Stimulated activated CD8-positive, alpha-beta memory T cell treated with anti-CD3 and anti-CD28 coated beads, Interleukin-15, amount 100 ng/mL, for 4 hours (primary cell): ENCODE data around the gene VGLL2.
"Not testable (repeated sequence)": the region's sequence is repeated elsewhere in the genome, so short reads cannot be mapped to it uniquely, and the experiment has no call there.

Experiments used
- DNase-seq, 2 donors: peaks; one replicate each; pipeline ENCODE4 v3.0.0-alpha.2; 2020; ENCODE audit warnings: low read depth in 2 of 2

The VGLL2 gene, protein sequence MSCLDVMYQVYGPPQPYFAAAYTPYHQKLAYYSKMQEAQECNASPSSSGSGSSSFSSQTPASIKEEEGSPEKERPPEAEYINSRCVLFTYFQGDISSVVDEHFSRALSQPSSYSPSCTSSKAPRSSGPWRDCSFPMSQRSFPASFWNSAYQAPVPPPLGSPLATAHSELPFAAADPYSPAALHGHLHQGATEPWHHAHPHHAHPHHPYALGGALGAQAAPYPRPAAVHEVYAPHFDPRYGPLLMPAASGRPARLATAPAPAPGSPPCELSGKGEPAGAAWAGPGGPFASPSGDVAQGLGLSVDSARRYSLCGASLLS

DNA sequence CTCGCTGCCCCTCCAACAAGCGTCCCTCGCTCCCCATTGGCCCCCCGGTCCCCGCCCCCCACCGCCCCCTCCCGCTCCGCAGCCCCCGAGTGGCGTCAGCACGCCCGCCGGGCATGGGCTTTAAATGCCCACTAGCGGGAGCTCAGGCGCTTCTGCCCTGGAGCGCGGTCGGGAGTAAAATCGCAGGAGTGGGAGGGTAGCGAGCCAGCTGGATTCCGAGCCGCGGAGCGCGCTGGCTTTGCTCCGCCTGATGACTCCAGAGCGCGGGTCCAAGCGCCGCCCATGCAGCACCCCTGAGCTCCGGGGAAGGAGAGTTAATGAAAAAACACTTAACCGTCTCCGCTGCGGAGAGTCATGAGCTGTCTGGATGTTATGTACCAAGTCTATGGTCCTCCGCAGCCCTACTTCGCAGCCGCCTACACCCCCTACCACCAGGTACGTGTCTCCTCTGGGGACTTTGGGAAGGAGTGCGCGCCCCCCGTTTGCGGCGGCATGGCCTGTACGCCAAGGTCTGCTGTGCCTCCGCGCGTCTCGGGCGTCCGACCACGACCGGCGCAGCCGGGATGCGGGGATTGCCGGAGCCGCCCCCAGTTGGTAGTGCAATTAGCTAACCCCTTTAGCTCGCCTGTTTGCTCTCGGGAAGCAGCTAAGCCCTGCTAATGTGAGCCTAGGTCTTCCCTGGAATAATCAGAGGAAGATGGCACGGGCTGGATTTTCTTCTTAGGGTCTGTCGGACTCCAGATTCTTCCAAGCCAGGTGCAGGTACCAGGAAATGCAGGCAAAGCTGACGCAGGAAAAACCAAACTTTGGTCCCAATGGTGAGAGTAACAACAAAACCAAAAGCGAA is at the start of gene VGLL2:
VGLL2 (plus strand) TSS at position 149 of the 847 bp plus-strand sequence; CDS start at position 355, 206 bp downstream.
- DNase-seq = no peak

DNA sequence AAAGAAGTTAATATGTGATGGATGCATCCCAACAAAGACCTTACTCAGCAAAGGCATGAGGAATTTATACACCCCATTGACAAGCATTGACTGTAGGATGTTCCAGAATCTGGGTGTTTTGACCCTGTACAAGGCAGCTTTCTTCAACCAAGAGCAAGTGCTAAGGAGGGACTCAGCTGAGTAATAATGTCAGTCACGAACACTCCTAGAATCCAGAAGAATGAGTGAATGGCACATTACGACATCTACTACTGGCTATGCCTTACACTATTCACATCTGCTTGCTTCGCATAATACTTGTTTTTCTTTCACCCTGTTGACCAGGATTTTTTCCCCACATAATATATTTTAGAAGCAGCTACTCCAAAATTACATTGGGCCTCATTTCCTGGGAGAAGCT is 42.5 kb upstream of the VGLL2 start:
- DNase-seq = no peak

DNA sequence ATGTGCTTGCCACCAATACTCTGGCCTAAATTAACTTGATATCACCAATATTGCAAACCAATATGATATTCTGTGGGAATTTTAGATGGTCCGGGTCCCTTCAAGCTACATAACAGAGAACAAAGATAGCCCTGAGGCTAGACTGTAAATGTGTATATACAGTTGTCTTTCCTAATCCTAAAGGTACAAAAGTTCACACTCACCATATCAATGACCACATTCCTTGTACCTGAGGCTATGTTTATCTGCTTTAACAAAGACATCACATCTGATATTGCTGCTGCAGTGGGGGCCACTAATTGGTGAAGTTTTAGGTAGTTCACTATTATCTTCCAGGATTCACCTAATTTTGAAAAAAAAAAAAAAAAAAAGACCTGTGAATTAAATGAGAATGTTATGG is 38.6 kb upstream of the VGLL2 start:
- no peak for DNase-seq

DNA sequence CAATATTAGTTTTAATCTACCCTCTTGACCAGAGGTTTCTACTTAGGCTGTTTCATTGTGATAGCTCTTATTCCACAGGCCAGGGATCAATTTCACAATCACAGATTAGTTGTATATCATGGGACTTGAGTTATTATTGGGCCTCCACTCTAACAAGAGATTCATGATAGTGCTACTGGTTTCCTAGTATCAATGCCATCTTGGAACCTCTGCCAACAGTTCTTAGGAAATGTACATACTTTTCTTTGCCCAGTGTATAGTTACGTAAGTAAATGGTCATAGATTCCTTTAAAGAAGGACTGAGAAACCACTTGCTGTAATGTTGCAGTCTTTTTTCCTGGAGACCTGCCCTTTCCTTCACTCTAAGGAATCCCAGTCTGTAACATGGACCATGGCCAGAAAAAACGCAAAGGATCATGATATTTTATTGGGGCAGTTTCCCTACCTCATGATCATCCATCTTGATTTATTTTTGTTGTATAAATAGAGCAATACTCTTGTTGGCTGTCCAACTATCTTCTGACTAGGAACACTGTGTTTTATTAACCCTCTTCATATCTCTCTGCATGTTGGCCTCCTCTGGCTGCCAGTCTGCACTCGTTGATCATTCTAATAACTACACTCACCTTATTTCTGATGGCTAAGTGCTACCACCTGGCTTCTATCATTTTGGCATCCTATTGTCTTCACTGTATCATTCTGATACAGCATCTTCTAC is 38.0 kb upstream of the VGLL2 start:
- no peak for DNase-seq

DNA sequence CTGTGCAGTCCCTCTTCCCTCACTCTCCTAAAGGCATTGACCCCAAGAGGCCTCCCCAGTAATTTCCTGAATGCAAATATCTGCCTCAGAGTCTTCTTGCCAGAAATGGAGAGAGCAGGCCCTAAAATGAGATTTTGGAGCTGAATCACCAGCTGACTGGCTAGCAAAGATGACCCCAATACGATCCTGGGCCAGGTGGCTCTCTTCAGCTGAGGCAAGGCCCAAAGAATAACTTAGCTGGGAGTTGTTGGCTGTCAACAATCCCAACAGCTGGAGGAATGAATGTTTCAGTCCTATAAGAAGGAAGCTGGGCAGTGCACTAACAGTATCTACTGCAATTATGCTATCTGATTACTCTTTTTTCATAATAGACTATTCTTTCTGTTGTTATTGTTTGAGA is 37.2 kb upstream of the VGLL2 start:
- no peak for DNase-seq

DNA sequence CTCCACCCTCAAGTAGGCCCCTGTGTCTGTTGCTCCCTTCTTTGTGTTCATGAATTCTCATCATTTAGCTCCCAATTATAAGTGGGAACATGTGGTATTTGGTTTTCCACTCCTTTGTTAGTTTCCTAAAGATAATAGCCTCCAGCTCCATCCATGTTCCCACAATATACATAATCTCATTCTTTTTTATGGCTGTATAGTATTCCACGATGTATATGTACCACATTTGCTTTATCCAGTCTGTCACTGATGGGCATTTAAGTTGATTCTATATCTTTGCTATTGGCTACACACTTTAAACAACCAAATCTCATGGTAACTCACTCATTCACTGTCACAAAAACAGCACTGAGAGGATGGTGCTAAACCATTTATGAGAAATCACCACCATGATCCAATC is 35.5 kb upstream of the VGLL2 start:
- DNase-seq = no peak

DNA sequence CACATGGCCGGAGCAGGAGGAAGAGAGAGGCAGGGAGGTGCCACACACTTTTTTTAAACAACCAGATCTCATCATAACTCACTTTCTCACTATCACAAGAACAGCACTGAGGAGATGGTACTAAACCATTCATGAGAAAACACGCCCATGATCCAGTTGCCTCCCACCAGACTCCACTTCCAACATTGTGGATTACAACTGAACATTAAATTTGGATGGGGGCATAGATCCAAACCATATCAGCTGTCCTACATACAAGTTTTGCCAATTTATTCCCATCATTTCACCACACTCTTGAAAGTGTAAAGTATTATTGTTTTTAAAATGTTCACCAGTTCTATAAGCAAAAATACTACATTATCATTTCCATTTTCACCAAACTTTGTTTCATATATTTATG is 33.9 kb upstream of the VGLL2 start:
- no peak for DNase-seq

DNA sequence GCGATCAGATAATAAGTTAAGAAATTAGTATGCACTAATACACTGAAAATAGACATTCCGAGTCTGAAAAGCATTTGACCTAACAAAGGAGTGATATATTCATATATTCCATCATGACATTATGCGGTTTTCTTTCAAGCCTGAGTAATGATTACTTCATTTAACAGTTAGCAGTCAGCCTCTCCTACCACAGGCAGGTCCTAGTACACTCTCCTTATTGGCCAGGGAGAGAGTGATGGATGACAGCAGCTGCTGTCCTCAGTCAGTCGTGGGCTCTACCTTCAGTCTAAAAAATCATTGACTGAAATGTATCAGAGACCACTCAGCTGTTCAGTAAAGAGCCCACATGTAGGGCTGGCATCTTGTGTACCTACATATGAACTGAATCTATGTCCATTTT is 33.2 kb upstream of the VGLL2 start:
- DNase-seq = no peak

DNA sequence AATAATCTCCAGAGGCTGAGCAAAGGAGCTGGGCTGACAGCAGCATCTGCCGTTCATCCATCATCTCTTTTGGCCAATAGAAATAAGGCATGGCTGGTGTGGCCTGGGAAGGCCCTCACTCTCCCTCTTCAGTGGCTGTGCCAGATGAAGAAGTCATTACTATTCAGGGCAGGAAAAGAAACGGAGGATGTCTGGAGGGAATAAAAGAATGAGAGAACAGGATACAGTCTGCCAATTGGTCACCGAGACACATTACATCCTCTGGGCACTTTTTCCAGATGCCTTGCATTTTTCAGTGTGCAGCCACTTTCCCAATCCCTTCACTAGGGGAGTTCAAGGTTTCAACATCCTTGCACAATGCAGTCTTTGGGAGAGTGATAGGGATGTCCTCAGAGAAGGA is 32.2 kb upstream of the VGLL2 start:
- no peak for DNase-seq

DNA sequence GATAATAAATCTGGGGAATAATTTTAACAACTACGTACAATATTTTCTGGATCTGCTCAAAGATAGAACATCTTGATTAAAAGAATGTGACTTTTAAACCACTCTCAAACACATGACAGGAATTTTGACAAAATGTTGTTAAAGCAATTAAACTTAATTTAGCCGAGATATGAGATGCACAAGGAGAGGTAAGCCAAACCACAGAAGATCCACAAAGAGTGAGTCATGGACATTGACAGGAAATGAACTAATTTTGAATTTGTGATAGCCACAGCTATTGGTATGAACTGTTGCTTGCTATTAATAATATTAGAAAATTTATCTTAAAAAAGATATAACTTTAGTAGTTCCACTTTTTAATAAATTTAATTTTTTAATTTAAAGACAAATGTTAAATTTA is 27.8 kb upstream of the VGLL2 start:
- DNase-seq = no peak

DNA sequence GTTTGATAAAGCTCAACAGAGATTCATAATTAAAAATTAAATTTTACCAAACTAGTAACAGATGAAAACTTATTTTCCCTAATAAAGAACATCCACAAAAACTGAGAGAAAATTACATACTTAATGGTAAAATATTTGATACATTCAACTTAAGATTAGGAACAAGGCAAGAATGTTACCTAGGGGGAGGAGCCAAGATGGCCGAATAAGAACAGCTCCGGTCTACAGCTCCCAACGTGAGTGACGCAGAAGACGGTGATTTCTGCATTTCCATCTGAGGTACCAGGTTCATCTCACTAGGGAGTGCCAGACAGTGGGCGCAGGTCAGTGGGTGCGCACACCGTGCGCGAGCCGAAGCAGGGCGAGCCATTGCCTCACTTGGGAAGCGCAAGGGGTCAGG is 20.8 kb upstream of the VGLL2 start:
- DNase-seq = not testable (repeated sequence)

DNA sequence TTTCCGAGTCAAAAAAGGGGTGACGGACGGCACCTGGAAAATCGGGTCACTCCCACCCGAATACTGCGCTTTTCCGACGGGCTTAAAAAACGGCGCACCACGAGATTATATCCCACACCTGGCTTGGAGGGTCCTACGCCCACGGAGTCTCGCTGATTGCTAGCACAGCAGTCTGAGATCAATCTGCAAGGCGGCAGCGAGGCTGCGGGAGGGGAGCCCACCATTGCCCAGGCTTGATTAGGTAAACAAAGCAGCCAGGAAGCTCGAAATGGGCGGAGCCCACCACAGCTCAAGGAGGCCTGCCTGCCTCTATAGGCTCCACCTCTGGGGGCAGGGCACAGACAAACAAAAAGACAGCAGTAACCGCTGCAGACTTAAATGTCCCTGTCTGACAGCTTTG is 20.4 kb upstream of the VGLL2 start:
- not testable (repeated sequence) for DNase-seq

DNA sequence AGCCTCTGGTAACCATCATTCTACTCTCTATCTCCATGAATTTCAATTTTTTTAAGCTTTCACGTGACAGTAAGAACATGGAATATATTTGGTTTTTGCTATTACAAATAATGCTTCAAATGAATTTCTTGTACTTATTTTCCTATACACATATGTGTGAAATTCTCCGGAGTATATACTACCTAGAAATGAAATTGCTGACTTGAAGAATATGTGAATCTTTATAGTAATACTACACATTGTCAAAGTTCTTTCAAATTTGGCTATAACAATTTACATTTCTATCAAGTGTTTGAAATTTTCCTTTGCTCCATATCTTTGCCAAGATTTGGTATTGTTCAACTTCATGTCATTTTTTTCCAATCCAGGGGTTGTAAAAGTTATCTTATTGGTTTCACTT is 11.6 kb upstream of the VGLL2 start:
- no peak for DNase-seq

DNA sequence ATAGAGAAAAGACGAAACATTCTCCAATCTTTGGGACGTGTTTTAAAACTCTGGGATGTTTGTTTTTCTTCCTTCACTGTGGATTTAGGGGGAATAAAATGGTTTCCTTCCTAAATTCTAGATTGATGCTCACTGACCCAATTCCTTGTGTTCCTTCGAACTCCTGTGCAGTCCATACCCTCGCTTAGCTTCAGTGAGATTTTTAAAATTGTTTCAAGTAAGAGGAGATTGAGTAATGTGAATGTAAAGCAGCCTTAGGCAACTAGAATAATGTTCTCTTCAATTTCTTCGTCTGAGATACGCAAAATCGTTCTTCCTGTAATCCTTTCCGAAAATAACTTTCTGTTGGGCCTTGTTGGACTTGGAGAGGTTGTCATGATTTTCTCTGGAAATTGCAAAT is 2.6 kb upstream of the VGLL2 start:
- no peak for DNase-seq

DNA sequence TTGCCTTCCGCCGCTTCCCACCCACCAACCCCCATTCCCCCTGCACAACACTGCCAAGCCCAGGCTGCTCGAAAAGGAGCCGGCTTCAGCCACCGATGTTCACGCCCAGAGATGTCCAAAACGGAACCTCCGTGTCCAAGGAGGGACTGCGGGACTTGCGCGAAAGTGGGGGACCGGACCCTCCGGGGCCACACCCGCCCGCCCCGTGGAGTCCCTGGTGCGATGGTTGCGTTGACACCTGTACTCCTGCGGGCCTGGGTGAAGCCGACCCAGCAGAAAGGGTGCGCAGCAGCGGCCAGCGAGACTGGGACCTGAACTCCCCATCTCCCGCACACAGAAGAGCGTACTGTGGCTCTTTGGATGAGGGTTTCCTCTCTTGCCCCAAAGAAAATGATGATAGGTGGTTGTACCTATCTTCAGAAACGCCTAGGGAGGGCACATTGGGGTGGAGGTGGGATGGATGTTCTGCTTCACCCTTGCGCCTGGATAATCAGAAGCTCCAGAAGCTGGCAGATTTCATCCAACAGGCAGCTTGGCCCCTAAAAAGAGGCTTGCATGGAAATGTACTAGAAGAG is 1.9 kb upstream of the VGLL2 start:
- DNase-seq = no peak

DNA sequence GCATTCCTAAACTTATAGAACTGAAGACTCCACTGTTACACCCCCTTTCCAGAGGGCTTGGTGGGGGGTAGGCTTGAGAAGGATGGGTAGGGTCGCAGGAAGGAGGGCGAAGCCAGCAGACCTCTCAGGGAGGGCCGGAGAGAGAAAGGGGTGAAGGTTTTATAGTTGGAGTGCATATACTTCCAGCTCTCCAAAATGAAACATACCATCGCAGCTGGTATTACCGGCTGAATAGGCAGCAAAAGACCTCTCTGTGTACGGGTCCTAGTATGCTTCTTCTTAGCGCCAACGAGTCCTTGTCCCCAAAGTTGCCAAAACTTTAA is 1.0 kb upstream of the VGLL2 start:
- DNase-seq = no peak

DNA sequence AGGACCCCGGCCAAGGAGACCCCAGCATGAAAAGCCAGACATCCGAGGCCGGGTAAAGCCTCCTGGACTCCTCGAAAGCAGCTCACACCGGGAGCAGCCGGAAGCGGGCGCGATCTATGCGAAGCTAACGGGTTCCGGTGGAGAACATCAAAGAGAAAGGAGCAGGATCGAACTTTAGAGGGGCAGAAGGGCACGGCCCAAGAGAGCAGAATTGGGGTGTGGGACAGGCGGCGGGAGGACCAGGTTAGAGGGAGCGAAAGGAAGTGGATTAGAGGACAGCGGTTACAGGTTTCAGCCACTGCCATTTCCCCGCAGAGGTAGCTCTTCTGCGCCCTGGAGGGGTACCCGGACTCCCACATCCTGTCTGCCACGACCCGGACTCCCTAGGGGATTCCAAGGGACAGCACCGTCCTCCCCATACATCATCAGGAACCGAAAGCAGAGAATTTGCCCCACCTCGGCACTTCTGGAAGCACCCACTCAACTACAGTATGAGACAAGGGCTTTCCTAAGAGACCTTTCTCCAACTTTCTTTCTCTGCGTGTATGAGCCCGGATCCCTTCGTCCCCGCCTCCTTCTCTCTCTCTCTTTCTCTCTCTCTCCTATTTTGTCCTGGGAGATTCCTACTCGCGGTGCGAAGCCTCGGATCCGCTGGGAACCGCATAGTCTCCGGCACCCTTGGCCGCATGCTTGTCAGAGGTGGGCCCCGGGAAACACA is 507 bp upstream of the VGLL2 start:
- no peak for DNase-seq

DNA sequence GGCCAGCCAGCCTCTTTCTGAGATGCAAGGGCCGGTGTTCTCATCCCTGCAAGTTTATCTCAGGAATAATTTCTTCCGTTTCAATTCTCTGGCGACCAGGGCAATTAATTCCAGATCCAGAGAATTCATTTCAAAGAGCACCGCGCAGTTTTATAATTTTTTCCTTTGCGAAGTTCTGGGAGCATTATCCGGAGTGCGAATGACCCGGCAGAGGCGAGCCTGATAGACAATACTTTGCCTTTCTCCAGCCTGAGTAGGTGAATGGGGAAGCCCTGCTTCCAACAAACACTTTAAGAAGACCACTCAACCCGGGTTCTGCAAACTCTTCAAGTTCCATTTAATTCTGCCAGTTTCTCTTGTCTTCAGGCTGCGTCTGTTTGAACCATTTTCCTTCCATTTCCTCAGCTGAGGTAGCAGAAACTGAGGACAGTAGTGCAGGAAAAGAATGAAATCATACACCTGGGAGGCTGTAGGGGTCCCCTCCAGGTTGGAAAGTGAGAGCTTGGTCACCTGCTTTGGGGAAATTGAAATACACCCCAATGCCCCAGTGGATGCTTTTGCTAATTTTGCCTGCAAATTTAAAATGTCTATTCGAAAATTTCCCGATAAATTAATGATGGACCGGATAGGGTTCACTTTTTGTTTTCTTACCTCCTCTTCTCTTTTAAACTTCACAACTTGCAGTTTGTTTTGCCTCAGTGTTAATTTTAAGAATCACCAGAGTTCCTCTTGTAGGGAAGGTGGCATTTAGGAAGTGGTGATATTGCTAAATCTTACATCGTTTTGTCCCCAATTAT is 1.1 kb downstream of the VGLL2 start:
- no peak for DNase-seq

DNA sequence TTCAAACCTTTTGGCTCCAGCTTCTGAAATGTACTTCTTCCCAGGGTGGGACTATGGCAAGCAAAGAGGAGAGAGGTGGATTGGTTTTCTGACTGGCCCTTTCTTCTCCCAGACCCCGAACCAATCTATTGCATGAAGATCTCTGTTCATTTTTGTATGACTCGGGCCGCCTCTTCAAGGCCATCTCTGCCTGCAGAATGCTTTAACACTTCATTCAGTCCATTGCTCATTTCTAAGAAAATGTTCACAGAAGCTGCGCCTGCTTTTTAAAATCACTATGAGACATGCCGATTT is 1.6 kb downstream of the VGLL2 start:
- DNase-seq = no peak

DNA sequence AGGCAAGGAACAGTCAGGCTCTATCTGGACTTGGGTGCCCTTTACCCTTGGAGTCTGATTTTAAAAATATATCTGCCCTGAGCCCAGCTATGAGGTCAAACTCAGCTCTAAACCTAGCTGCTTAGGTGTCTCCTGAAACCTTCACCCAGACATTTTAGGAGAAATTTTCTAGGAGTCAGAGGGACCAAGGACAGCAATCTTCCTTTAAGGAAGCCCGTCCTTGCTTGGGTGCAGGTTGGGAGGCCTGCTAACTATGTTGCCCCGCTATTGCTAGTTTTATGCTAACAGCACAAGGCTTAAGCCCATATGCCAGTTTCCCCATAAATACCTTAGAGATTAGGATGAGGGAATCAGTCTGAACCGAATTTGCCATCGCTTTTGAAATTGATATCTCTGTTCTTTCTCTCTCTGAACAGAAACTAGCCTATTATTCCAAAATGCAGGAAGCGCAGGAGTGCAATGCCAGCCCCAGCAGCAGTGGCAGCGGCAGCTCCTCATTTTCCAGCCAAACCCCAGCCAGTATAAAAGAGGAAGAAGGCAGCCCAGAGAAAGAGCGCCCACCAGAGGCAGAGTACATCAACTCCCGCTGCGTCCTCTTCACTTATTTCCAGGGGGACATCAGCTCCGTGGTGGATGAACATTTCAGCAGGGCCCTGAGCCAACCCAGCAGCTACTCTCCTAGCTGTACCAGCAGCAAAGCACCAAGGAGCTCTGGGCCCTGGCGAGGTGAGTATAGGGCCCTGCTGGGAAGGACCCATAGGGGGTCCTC is 2.6 kb downstream of the VGLL2 start:
- DNase-seq = no peak
